NAMALWA (cell line): ENCODE data around the gene RNF4.
A peak's percentile ranks its signal among the peaks of the same experiment; 100 is the strongest.
"Not testable (repeated sequence)": the region's sequence is repeated elsewhere in the genome, so short reads cannot be mapped to it uniquely, and the experiment has no call there.

ENCODE experiments used
- DNase-seq: peaks from one replicate; pipeline ENCODE4 v3.0.0-alpha.2; 2015; ENCODE audit warnings: low spot score

Gene RNF4

DNA sequence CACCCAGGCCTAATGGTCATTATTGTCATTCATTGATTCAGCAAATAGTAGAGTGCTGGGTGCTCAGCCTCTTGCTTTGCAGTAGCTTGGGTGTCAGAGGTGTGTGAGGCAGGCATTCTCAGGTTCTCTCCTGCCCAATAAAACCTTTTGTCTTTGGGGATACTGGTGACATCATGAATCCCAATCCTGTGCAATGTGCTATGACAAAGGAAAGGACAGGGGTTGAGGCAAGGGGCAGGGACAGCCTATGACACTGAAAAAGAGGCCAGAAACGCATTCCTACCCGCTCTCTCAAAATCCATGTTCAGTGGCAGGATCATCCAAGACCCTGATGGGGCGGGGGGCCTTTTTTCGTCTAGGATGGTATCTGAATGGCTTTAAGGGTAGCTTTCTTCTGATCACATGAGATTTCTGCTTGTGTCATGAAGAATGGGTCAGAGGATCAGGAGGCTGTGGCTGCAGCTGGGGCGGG lies 66.0 kb downstream of the RNF4 start:
- no peak for DNase-seq

DNA sequence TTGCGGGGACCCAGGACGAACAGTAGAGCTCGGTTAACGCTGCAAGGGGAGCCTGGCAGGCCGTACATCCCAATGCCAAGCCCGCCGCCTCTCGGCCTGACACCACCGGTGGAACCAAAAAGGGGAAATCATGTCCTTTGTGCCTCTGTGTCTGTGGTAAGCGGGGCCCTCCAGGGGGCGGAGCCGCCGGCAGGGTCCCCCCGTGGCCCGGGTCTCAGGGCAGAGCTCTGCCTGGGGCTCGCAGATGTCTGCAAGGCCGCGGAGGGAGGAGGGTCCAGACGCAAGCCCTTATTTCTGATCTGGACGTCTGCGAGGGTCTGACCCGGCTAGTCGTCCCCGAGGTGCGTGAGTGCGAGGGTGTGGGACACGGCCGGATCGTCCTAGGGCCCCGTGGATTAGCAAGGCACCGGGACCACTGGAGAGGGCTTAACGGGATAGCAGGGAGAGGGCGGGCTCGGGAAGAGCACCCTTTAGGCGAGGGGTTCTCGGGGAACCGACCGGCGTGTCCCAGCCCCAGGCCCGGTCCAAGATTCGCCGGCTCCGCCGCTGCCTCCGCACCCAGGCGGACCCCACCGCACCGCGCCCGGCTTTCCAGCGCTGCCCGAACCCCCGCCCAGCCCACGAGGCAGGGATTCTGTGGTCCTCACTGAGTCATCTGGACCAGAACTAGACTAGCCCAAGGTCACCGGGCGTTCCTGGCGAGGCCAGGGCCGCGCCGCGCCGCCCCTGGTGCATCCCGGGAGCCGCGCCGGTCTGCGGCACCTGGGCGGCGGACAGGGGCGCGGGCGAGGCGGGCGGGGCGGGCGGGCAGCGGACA lies 66.7 kb downstream of the RNF4 start:
- peak; percentile 92 for DNase-seq

DNA sequence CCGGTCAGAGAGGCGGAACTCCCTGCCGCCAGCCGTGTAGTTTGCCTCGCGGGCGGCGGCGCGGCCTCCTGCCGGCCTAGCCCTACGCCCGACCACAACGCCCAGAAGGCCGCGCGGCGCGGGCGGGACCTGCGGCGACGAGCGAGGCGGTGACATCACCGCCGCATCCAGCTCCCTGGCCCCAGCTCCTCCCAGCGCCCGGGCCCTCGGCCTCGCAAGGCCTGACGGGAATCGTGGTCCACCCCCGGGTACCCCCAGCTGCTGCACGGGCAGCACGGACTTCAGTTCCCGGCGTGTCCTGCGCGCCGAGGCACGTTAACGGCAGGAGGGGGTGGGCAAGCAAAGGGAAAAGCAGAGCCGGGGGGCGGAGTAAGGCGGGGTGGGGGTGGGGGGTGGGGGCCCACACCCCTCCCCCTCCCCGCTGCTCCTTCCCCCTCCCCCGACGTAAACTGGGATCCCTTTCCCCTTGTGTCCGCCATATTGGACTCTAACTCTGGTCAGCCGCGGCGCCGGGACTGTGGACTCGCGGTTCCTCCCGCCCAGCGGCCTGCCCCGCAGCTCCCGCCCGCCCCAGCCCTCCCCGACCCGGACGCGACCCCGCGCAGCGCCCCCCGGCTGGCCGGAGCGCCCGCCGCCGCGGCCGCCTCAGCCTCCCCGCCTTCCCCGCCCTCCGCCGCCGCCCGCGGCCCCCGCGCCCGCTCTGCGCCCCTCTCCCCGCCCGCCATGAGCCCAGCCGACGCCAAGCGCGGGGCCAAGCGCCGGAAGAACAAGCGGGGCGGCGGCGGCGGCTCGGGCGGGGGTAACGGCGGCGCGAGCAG lies 67.5 kb downstream of the RNF4 start, which contains the start of gene FAM193A:
FAM193A (plus strand) TSS at position 455 of the 818 bp plus-strand sequence; CDS start at position 724, 269 bp downstream.
- DNase-seq: peak; percentile 99

DNA sequence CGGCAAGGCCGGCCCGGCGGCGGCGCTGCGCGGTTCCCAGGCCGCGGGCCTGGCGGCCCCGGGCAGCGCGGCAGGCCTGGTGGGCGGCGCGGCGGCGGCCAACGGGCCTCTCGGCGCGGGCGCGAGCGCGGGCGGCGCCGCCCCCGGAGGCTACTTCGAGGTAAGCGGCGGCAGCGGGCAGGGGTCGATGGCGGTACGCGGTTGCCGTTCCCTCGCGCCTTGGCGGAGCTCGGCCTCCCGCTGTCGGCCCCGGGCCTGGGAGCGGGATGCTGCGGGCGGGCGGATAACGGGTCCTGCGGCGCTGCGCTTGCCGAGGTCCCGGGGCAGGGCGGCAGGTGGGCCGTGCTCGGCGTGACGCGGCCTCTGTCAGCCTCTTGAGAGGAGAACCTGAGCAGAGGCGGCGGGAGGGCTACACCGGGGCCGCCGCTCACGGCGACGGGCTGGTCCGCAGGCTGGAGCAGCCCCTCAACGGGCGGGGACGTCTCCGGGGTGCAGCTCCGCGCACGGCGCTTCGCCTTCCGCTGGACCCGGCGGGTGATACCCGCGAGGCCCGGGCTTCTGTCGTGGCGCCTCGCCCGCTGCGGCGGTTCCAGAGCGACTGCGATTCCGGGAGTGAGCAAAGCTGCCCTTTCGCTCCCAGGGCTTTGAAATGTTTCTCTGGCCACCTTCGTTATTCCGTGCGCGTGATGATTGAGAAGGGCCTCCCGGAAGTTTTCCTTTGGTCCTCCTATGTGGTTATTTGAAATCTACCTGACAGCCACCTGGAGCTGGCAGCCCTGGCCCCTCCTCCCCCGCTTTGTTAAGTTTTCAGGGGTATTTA lies 68.3 kb downstream of the RNF4 start:
- DNase-seq: peak; percentile 63

DNA sequence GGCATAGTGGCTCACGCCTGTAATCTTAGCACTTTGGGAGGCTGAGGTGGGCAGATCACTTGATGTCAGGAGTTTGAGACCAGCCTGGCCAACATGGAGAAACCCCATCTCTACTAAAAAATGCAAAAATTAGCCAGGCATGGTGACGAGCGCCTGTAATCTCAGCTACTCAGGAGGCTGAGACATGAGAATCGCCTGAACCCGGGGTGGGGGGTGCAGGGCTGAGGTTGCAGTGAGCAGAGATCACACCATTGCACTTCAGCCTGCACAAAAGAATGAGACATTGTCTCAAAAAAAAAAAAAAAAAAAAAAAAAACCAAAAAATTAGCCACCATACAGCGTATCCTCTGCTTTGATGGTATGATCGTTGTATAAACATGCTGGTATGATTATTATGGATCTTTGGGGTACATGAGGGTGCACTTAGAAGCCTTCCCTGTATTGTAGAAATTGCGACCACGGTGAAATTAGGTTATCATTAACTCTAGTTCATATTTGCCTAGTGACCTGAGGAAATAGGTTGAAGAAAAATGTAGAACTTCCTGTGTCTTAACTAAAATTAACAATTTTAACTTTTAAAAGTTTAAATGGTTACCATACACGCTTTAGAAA lies 74.8 kb downstream of the RNF4 start:
- not testable (repeated sequence) for DNase-seq

DNA sequence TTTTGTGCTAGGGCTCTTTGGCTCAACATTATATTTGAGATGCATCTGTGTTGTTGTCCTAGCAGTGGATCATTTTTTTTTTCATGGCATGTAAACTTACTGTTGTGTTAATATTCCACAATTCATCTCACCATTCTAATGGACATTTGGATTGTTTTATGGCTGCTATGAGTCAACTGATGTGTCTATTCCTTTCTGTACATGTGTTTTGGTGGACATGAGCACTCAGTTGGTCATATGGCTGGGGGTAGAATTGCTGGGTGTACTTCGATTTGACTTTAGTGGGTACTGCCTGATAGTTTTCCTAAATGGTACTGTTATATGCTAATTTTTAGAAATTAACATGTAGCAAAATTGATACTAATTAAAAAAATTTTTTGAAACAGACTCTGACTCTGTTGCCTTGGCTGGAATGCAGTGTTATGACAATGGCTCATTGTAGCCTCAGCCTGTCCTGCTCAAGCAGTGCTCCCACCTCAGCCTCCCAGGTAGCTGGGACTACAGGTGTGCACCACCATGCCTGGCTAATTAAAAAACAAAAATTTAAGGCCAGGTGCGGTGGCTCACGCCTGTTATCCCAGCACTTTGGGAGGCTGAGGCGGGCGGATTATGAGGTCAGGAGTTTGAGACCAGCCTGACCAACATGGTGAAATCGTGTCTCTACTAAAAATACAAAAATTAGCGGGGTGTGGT lies 76.6 kb downstream of the RNF4 start:
- no peak for DNase-seq

DNA sequence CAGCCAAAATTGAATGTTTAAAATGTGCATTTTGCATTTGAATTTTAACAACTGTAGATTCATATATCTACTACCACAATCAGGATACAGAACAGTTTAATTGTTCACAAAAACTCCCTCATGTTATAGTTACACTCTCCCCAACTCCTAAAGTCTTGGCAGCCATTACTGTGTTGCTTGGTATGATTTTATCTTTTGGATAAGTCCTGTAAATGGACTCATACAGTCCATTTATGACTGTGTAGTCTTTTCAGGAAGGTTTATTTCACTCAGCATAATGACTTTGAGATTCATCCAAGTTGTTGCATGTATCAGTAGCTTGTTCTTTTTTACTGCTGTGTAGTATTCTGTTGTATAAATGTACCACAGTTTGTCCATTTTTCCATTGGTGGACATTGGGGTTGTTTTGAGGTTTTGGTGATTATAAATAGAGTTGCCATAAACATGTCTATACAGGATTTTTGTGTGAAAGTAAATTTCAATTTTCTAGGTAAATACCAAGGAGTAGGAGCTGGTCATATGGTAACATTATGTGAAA lies 77.4 kb downstream of the RNF4 start:
- DNase-seq: no peak

DNA sequence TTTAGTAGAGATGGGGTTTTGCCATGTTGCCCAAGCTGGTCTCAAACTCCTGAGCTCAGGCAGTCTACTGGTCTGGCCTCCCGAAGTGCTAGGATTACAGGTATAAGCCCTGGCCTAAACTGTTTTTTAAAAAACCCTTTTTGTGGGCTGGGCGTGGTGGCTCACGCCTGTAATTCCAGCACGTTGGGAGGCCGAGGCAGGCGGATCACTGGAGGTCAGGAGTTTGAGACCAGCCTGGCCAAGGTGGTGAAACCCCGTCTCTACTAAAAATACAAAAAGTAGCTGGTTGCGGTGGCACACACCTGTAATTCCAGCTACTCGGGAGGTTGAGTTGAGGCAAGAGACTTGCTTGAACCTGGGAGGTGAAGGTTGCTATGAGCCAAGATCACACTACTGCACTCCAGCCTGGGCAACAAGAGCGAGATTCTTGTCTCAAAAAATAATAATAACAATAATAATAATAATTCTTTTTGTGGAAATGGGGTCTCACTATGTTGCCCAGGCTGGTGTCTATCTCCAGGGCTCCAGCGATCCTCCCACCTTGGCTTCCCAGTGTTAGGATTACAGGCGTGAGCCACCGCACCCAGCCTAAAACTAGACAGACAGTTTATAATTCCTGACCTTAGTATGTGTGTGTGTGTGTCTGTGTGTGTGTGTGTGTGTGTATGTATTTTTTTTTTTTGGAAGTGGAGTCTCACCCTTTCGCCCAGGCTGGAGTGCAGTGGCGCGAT lies 78.2 kb downstream of the RNF4 start:
- not testable (repeated sequence) for DNase-seq

DNA sequence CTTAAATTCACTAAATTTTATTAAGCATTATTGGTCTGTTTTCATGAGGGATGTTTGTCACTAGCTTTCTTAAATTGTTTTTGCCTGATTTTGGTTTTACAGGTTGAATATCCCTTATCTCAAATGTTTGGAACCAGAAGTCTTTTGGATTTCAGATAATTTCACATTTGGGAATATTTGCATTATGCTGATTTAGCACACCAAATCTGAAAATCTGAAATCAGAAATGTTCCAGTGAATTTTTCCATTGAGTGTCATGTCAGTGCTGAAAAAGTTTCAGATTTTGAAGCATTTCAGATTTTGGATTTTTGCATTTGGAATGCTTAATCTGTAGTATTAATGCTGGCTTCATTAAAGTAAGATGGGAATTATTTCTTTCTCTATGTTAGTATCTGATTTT lies 82.2 kb downstream of the RNF4 start:
- DNase-seq: no peak

DNA sequence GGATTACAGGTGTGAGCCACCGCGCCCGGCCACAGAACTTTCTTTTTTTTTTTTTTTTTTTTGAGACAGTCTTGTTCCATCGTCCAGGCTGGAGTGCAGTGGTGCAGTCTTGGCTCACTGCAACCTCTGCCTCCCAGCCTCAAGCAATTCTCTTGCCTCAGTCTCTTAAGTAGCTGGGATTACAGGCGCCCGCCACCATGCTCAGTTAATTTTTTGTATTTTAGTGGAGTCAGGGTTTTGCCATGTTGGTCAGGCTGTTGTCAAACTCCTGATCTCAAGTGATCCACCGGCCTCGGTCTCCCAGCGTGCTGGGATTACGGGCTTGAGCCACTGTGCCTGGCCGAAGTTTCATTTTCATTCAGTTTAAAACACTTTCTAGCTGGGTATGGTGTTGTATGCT lies 83.9 kb downstream of the RNF4 start:
- no peak for DNase-seq

DNA sequence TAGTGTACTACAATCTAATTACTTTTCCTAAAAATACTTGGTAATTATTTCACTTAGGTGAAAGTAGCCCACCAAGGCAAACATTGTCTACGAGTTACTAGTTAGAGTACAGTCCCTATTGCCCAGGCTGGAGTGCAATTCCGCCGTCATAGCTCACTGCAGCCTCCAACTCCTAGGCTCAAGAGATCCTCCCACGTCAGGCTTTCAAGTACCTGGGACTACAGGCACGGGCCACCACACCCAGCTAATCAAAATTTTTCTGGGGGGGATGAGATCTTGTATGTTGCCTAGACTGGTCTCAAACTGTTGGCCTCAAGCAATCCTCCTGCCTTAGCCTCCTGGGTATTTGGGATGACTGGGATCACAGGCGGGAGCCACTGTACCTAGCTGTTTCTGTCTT lies 89.4 kb downstream of the RNF4 start:
- no peak for DNase-seq

DNA sequence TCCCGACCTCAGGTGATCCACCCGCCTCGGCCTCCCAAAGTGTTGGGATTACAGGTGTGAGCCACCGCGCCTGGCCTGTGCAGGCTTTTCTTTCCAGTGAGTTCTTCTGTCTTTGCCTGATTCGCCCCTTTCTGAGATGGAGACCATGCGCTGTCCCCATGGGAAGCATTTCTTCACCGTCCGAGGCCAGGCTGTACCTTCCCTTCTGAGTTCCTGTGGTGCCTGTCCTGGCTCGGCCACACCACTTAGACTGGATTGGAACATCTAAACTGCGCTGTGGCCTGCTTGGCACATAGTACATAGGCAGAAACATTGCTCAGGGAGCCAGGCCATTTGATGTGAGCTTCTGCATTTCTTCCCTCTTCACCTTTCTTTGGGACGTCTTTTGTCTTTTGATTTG lies 91.3 kb downstream of the RNF4 start:
- DNase-seq: no peak
